IPS-NIHi7 (cell line): ENCODE results near the gene ATXN10.

ENCODE experiments used
- DNase-seq: peaks from one replicate; pipeline ENCODE4 v3.0.0; 2012; ENCODE audit warnings: mixed read lengths; ENCODE audit errors: extremely low spot score

ATXN10 gene

GRCh38 chr22:45757936-45758335 is 86.3 kb downstream of the ATXN10 start:
- DNase-seq, result no peak

DNA sequence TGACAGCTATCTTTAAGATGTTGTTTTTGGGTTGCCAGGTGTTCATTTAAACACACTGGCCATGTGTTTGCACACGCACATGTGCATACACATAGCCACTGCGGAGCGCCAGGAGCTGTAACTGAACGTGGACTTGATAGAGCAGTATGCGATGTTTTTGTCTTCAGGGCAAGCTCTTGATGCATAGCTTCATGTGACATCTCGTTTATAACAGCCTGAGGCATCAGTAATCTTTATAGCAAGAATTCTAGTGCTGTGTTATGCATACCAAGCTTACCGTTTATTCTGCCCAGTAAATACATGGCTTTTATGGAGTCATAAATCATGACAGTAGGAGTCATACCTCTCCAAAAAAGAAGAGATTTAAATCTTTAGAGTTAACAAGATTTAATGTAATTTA is 87.0 kb downstream of the ATXN10 start:
- no peak for DNase-seq

DNA sequence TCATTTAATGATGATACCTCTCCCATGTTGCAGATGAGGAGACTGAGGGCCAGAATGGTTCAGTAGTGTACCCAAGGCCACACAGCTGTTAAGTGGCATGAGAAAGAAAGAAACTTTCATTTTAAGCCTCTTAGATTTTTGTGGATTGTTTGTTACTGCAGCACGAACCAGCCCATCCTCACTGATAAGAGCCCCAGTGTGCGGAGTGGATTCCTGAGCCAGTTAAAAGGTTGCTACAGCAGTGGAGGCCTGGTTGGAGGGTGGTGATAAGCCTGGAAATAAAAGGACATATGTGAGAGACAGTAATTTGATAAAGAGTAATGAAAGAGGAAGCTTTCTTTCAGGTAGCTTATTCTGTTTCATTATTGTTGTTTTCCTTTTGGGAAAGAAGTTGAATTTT is 89.0 kb downstream of the ATXN10 start:
- no peak for DNase-seq

GRCh38 chr22:45762545-45763235 is 91.1 kb downstream of the ATXN10 start:
- DNase-seq, result no peak

- DNase-seq, result peak; percentile 29
Observed at GRCh38 chr22:45763236-45763624, 91.6 kb downstream of the ATXN10 start.

- DNase-seq, result peak; percentile 41
Observed at GRCh38 chr22:45768490-45768889, 96.9 kb downstream of the ATXN10 start.

DNA sequence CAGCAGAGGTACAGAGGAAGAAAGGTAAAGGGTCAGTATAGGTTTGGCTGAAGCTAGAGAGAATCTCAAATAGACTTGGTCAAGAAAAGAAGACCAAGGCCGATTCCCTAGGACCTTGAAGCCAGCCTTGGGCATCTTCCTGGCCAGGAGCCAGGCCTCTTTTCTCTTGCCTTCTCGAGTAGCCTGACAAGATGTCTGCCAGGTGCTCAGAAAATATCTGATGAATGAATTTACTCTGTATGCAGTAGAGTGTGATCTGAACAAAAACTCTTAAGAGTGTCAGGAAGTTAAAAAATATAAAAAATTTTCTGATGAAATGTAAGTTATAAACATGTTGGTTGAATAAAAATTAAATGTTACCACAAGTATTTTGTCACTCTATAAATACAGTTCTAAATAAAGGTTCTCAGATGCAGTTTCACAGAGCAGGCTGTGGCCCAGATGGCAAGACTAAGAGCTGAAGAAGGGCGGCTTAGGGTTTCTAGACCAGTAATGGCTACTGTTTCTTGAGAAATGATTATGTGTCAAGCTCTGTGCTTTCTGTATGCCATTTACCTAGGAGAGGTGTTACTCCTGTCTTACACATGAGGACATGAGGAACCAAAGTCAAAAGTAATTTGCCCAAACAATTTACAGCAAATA is 98.1 kb downstream of the ATXN10 start:
- DNase-seq, result no peak

GRCh38 chr22:45770506-45770905 is 98.9 kb downstream of the ATXN10 start:
- no peak for DNase-seq

DNA sequence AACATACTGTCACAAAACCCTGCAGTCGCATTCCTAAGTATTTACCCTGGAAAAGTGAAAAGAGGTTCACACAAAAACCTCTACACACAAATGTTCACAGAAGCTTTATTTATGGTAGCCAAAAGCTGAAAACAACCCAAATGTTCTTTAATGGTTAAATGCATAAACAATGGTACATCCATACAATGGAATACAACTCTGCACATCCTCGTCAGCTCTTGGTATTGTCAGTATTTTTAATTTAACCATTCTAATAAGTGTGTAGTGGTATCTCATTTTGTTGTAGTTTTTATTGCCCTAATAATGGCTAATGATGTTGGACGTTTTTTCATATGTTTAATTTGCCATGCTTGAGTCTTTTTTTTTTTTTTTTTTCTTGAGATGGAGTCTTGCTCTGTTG is 99.4 kb downstream of the ATXN10 start:
- DNase-seq, result no peak

GRCh38 chr22:45771711-45772110 is 100.1 kb downstream of the ATXN10 start:
- no peak for DNase-seq

GRCh38 chr22:45772743-45773142 is 101.1 kb downstream of the ATXN10 start:
- no peak for DNase-seq

DNA sequence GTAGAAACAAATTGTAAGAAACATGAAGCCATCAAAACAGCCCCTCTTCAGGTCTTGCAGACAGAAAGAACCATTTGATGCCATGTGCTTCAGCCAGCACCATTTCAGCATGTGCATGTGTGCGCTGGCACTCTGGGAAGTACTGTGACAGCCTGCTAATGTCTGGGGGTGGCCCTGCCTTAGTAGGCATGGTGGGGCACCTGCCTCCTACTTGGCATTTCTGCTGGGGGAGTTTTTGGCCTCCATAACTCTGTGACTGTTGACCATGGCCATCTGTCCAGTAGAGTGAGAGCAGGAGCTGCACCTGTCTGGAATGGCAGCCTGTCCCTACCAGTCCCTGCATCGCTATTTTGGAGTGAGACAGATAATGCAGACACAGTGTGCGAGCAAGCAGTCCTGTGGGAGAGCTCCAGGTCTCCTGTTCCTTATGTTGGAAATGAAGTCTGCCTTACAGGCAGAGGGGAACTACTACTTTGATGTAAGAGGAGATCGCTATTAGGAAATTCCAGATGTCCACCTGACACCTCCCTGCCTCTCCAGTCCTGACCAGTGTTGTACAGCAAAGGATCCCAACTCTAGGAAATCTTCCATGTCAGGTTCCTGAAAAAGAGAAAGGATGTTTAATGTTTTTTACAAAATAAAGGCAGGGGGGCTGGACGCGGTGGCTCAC is 102.5 kb downstream of the ATXN10 start:
- DNase-seq, result no peak

- DNase-seq, result no peak
Observed at GRCh38 chr22:45775062-45775461, 103.4 kb downstream of the ATXN10 start.

DNA sequence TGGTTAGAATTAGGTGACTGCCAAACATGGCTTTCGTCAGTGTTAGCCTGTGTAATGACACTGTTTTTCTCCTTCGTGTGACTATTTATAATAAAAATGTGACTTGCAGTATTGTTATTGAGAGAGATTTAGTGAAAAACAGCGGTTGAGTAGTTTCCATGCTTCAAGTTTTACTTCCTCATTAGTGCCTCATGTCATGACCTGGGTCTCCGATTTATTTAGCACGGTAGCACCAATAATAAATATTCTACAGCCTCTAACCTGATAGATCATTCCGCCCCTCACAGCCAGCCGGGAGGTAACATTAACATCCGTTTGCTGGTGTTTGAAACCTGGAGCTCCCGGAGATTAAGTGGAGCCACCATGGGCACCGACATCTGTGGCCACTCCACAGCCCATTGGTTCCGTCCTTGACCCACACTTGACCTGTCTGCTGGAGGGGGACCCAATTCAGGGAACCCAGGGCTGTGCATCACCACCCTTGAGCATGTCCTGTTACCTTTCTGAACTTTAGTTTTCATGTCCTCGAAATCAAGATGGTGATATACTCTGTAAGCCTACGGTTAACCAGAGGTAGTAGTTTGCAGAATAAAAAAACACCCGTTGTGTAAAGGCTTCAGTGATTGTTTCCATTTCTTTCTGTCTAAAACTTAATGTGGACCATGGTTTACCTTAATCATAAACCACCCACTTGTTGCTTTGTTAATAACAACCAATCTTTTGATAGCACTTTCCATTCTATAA is 104.1 kb downstream of the ATXN10 start:
- DNase-seq, result no peak

GRCh38 chr22:45776313-45776585 is 104.6 kb downstream of the ATXN10 start:
- DNase-seq, result no peak

DNA sequence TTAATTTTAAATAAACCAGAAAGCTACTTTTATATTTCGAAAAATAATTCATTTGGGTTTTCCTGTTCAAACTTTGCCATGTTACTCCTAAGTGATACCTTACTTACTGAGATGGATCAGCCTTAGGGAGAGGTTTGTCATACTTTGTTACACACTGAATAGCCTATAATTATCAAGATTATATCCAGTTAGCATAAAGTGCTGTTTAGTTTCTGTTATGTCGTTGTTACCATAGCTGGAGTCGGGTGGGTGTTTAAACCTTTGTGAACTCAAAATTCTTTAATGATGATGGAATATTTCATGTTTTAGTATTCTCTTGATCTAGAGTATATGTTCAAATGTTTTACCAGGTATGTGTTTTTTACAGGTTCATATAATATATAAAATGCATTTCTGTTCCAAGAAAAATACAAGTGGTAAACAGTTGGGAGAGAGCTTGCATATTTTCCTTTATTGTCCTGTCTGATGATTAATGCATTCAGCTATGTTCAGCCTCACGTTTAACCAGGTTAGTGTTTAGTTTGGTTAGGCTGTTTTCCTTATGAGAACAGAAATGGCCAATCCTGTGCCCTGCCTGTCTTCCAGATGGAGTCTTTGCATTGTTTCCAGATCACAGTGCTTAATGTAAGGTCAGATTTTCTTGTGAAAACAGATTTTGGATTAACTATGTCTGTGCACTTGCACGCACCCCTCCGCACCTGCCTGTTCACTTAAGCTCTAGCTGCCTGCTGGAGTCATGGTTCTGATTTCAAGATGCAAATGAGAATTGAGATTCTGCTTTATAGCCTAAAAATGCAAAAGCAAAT is 105.6 kb downstream of the ATXN10 start:
- DNase-seq, result no peak

DNA sequence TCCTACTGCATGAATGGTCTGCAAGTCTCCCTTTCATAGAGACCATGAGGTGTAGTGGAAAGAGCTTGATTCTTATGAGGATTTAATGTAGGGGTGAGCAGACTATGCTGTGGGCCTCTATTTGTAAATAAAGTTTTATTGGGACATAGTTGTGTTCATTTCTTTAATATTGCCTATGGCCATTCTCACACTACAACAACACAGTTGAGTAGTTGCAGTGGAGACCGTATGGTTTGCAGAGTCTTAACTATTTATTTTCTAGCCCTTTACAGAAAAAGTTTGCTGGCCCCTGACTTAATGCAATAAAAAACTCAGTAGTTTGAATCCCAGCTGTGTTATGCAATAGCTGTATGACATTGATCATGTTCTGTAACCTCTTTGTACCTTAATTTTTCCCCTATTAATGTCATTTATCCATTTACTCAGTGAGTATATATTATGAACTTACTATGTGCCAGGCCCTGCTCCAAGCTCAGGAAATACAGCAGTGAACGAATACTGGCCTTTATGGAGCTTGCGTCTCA is 106.3 kb downstream of the ATXN10 start:
- no peak for DNase-seq

DNA sequence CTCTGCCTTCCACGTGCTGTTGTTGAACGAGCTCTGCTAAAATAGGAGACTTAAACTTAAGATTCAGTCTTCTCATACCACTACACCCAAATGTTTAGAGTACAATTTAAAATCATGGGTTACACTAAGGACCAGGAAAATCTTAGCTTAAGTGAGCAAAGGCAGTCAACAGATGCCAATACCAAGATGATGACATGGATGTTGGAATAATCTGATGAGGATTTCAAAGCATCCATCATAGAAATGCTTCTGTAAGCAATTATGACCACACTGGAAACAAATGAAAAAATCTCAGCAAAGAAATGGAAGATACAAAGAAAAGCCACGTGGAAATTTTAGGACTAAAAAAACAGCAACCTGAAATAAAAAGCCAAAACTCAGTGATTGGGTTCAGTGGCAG is 109.8 kb downstream of the ATXN10 start:
- no peak for DNase-seq

- DNase-seq, result no peak
Observed at GRCh38 chr22:45781966-45782365, 110.3 kb downstream of the ATXN10 start.

DNA sequence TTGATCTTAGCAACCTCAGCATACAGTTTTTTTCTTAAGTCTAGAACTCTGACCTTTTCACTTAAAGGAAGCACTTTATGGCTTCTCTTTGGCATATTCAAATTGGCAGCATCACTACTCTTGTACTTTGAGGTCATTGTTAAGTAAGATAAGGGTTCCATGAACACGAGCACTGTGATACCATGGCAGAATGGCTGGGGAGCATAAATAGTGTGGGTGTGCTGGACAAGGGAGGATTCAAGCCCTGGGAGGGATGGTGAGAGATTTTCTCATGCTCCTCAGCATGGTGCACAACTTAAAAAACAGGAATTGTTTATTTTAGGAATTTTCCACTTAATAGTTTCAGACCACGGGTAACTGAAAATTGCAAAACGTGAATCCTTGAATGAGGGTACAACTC is 111.4 kb downstream of the ATXN10 start:
- no peak for DNase-seq

DNA sequence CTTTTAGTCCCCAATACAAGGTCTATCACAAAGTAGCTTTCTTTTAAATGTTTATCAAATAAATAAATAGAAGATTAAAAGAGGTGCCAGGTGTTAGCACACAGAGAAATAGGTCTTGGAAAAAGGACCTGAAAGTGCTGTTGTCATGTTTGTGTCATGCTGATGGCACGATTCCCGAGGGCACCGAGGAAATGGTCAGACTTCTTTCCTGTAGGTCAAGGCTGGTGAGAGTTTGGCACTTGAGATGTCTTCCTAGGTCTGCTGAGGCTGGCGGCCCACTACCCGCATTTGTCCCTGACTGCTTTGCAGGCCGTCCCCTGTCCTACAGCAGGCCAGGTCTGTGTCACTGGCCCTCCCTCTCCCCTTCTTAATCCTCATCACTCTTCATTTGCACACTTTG is 112.1 kb downstream of the ATXN10 start:
- DNase-seq, result no peak
